ENCODE results near the gene SLC24A3. TPM values are rescaled to one million over a fixed set of nuclear protein-coding genes. Genes with fewer than 3 reads are reported as not detected.

The SLC24A3 gene
- total and polyA plus RNA-seq, 9 donors, result 4.8 to 40.5 (median 18.6) TPM

GRCh38 chr20:19712721-19713260 is 500.3 kb downstream of the SLC24A3 start:
- Histone ChIP-seq H3K27ac (no peak overlapping the region), H3K9me3 (no peaks in the 10 kb centered on the region), H3K4me3 (no peak overlapping the region), H3K36me3 (no peaks in the 10 kb centered on the region), H3K4me1 (ENCODE audit: insufficient read depth) (peaks cover 7% of the 10 kb centered on the region), H3K27me3 (no peaks in the 10 kb centered on the region)
- intact Hi-C loops (cut with DNase I), result no loop called here
- TF ChIP-seq, protein P1, sequence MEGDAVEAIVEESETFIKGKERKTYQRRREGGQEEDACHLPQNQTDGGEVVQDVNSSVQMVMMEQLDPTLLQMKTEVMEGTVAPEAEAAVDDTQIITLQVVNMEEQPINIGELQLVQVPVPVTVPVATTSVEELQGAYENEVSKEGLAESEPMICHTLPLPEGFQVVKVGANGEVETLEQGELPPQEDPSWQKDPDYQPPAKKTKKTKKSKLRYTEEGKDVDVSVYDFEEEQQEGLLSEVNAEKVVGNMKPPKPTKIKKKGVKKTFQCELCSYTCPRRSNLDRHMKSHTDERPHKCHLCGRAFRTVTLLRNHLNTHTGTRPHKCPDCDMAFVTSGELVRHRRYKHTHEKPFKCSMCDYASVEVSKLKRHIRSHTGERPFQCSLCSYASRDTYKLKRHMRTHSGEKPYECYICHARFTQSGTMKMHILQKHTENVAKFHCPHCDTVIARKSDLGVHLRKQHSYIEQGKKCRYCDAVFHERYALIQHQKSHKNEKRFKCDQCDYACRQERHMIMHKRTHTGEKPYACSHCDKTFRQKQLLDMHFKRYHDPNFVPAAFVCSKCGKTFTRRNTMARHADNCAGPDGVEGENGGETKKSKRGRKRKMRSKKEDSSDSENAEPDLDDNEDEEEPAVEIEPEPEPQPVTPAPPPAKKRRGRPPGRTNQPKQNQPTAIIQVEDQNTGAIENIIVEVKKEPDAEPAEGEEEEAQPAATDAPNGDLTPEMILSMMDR (IDR thresholded peaks at IDR 0.05), result no peak
- TF ChIP-seq POLR2A (IDR thresholded peaks at IDR 0.05), result no peak
- TF ChIP-seq EP300 (IDR thresholded peaks at IDR 0.05), result no peak
- no peak for DNase-seq
- 54 to 65% (median 56%) methylated on average over 4 of the region's 4 CpGs for WGBS, 3 donors

GRCh38 chr20:19713822-19714578 is 501.6 kb downstream of the SLC24A3 start:
- no peak for DNase-seq
- Histone ChIP-seq H3K27ac (no peak overlapping the region), H3K27me3 (no peaks in the 10 kb centered on the region), H3K4me3 (no peak overlapping the region), H3K4me1 (ENCODE audit: insufficient read depth) (peaks cover 7% of the 10 kb centered on the region), H3K36me3 (no peaks in the 10 kb centered on the region), H3K9me3 (no peaks in the 10 kb centered on the region)
- TF ChIP-seq POLR2A (IDR thresholded peaks at IDR 0.05), result no peak
- TF ChIP-seq, protein P1 (IDR thresholded peaks at IDR 0.05), result no peak
- TF ChIP-seq EP300 (IDR thresholded peaks at IDR 0.05), result no peak
- WGBS, 3 donors, result 49 to 76% (median 63%) methylated on average over 2 of the region's 2 CpGs
- intact Hi-C loops (cut with DNase I), result no loop called here

DNA sequence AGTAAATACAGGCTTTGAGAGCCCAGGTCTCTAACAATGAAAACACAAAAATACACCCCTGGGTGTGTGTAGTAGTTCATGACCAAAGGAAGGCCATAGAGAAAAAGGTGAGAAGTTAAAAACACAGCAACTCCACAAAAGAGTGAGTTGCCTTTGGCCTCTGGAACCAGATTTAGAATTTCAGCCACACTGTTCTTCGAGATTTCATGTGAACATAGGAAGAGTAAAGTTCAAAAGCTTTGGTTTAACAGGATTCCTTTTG is 502.1 kb downstream of the SLC24A3 start:
- peaks cover 7% of the 10 kb centered on the region for H3K4me1 ChIP-seq (ENCODE audit: insufficient read depth)
- no peak overlapping the region for H3K27ac ChIP-seq
- TF ChIP-seq, protein P1 (IDR thresholded peaks at IDR 0.05), result no peak
- TF ChIP-seq EP300 (IDR thresholded peaks at IDR 0.05), result no peak
- TF ChIP-seq POLR2A (IDR thresholded peaks at IDR 0.05), result no peak
- H3K27me3 ChIP-seq, result no peaks in the 10 kb centered on the region
- H3K4me3 ChIP-seq, result no peak overlapping the region
- intact Hi-C loops (cut with DNase I), result no loop called here
- 47 to 56% (median 53%) methylated on average over 1 of the region's 1 CpG for WGBS, 3 donors
- DNase-seq, result no peak
- no peaks in the 10 kb centered on the region for H3K9me3 ChIP-seq
- H3K36me3 ChIP-seq, result no peaks in the 10 kb centered on the region

- Histone ChIP-seq H3K4me1 (ENCODE audit: insufficient read depth) (peaks cover 2% of the 10 kb centered on the region), H3K9me3 (no peaks in the 10 kb centered on the region), H3K4me3 (no peak overlapping the region), H3K36me3 (no peaks in the 10 kb centered on the region), H3K27me3 (no peaks in the 10 kb centered on the region), H3K27ac (no peak overlapping the region)
- intact Hi-C loops (cut with DNase I), result no loop called here
- WGBS, 3 donors, result 97 to 100% (median 99%) methylated on average over 3 of the region's 3 CpGs
- TF ChIP-seq EP300 (IDR thresholded peaks at IDR 0.05), result no peak
- no peak for TF ChIP-seq POLR2A (IDR thresholded peaks at IDR 0.05)
- TF ChIP-seq, protein P1 (IDR thresholded peaks at IDR 0.05), result no peak
- no peak for DNase-seq
Observed at GRCh38 chr20:19715986-19716385, 503.5 kb downstream of the SLC24A3 start.
